Naive thymus-derived CD4-positive, alpha-beta T cell (primary cell): Measurements from ENCODE around the gene ARMC3. TPM values are rescaled to one million over a fixed set of nuclear protein-coding genes. Genes with fewer than 3 reads are reported as not detected.
A peak's percentile ranks its signal among the peaks of the same experiment; 100 is the strongest.

Experiments
- ATAC-seq: fragments of 150-1000 bp; cut with Tn5 transposase; 2 replicates; pipeline ENCODE4 v1.10.0; 2021; ENCODE audit warnings: mild to moderate bottlenecking, moderate library complexity
- CTCF ChIA-PET: fragments of 350-600 bp; sonication (Branson Sonifier 250); formaldehyde crosslinking; loops from one replicate; lab custom pipeline; 2021; ENCODE audit warnings: antibody characterized with exemption; lab: Charles Lee
- POLR2A ChIA-PET: fragments of 350-600 bp; sonication (Branson Sonifier 250); formaldehyde crosslinking; loops from one replicate; lab custom pipeline; 2021; ENCODE audit warnings: antibody characterized with exemption, inconsistent platforms; lab: Charles Lee
- DNase-seq, 9 donors: peaks; one replicate each; pipeline versions ENCODE4 v3.0.0 to v3.0.0-alpha.2; 2020 to 2022; ENCODE audit warnings: mixed read lengths in 1 of 9
- H3K27ac ChIP-seq: one replicate; pipeline ENCODE4 v1.7.0; 2013; ENCODE audit warnings: mild to moderate bottlenecking, low read depth, low read length, moderate library complexity
- H3K27me3 ChIP-seq, 2 donors: one replicate each; pipeline ENCODE4 v1.7.0; 2013; ENCODE audit warnings: low read length in 2 of 2, mild to moderate bottlenecking in 2 of 2, moderate library complexity in 2 of 2; ENCODE audit not compliant: control insufficient read depth in 2 of 2, insufficient read depth in 2 of 2
- H3K36me3 ChIP-seq, 3 experiments: 1 replicate in 2 of 3; 2 replicates in 1 of 3; pipeline ENCODE4 v1.7.0; 2013; ENCODE audit warnings: low read length in 3 of 3, mild to moderate bottlenecking in 3 of 3, moderate library complexity in 1 of 3; ENCODE audit not compliant: insufficient read depth in 3 of 3, control insufficient read depth in 2 of 3
- H3K4me1 ChIP-seq, 2 donors: one replicate each; pipeline ENCODE4 v1.7.0; 2013; ENCODE audit warnings: low read length in 2 of 2, mild to moderate bottlenecking in 2 of 2, moderate library complexity in 1 of 2; ENCODE audit not compliant: control insufficient read depth in 2 of 2, insufficient read depth in 2 of 2
- H3K4me3 ChIP-seq: 2 replicates; pipeline ENCODE4 v1.7.0; 2013; ENCODE audit warnings: mild to moderate bottlenecking, low read length
- H3K9me3 ChIP-seq, 3 experiments: 1 replicate in 2 of 3; 2 replicates in 1 of 3; pipeline ENCODE4 v1.7.0; 2013; ENCODE audit warnings: low read length in 3 of 3; ENCODE audit not compliant: control insufficient read depth in 2 of 3
- H3K27ac Mint-ChIP-seq, 9 donors: one replicate each; pipeline ENCODE4 v1.8.0; 2020 to 2022; ENCODE audit warnings: mixed read lengths in 9 of 9, mild to moderate bottlenecking in 8 of 9, moderate library complexity in 5 of 9, inconsistent platforms in 2 of 9
- H3K27me3 Mint-ChIP-seq, 5 donors: one replicate each; pipeline ENCODE4 v1.8.0; 2021 to 2022; ENCODE audit warnings: mixed read lengths in 5 of 5, mild to moderate bottlenecking in 1 of 5
- H3K36me3 Mint-ChIP-seq, 5 donors: one replicate each; pipeline ENCODE4 v1.8.0; 2020 to 2022; ENCODE audit warnings: mixed read lengths in 5 of 5, mild to moderate bottlenecking in 3 of 5, inconsistent platforms in 1 of 5
- H3K4me1 Mint-ChIP-seq, 7 donors: one replicate each; pipeline ENCODE4 v1.8.0; 2020 to 2022; ENCODE audit warnings: mixed read lengths in 7 of 7, mild to moderate bottlenecking in 3 of 7, inconsistent platforms in 1 of 7
- H3K4me3 Mint-ChIP-seq, 10 donors: one replicate each; pipeline ENCODE4 v1.8.0; 2020 to 2022; ENCODE audit warnings: mild to moderate bottlenecking in 10 of 10, mixed read lengths in 10 of 10, moderate library complexity in 6 of 10, inconsistent platforms in 2 of 10
- H3K9me3 Mint-ChIP-seq, 11 donors: one replicate each; pipeline ENCODE4 v1.8.0; 2020 to 2022; ENCODE audit warnings: mixed read lengths in 11 of 11, mild to moderate bottlenecking in 4 of 11, inconsistent platforms in 1 of 11, moderate library complexity in 1 of 11
- intact Hi-C, 2 donors: fragments of 100-400 bp; cut with micrococcal nuclease; formaldehyde crosslinking; loops; one replicate each; pipeline ENCODE4 v1.15.1; 2023
- polyA plus RNA-seq, 2 donors: library from polyadenylated mRNA; unstranded; fragments of 300-500 nt; fragmentation: Illumina TruSeq; gene quantifications; one replicate each; pipeline ENCODE4 v1.2.3, GENCODE V29; 2021
- total RNA-seq, 6 experiments: library from RNA in 5 of 6; stranded (reverse) in 5 of 6; gene quantifications; 1 replicate in 5 of 6; 2 replicates in 1 of 6; pipeline ENCODE4 v1.2.3 and lab custom pipeline; 2021 to 2026

Gene ARMC3
- total and polyA plus RNA-seq, 7 experiments from 2014 or later = not detected

- Histone ChIP-seq H3K4me3 (no peak overlapping the region), H3K27me3 (no peaks in the 10 kb centered on the region), H3K9me3 (no peaks in the 10 kb centered on the region), H3K4me1 (no peaks in the 10 kb centered on the region), H3K36me3 (no peaks in the 10 kb centered on the region), H3K27ac (no peak overlapping the region)
- Mint-ChIP-seq H3K4me3 (no peak overlapping the region), H3K27me3 (peaks cover 0 to 21% (median 5%) of the 10 kb centered on the region in 5 donors), H3K36me3 (no peaks in the 10 kb centered on the region), H3K27ac (no peak overlapping the region), H3K4me1 (peaks cover 0 to 13% (median 8%) of the 10 kb centered on the region in 7 donors), H3K9me3 (no peaks in the 10 kb centered on the region)
- intact Hi-C loops = loop anchor here in 1 of 2 donors (10.0 kb wide), 1 partner anchor 269 kb away; the partner anchor contains the start of gene PIP4K2A
- no peak for DNase-seq
- ATAC-seq = no peak
- CTCF ChIA-PET = interaction anchor here (1.6 kb wide), 1 partner anchor 416 kb away, joined by 3 read pairs; no protein-coding TSS in a partner anchor
- POLR2A ChIA-PET = interaction anchor here (0.6 kb wide), 1 partner anchor 947 kb away, joined by 4 read pairs; no protein-coding TSS in a partner anchor
These were observed 56.2 kb downstream of the ARMC3 start for GRCh38 chr10:22984066-22984465.

GRCh38 chr10:22986771-22987542 is 59.1 kb downstream of the ARMC3 start:
- no peak overlapping the region for H3K27ac ChIP-seq
- H3K4me1 Mint-ChIP-seq = peaks cover 0 to 22% (median 12%) of the 10 kb centered on the region in 7 donors
- no peak overlapping the region for H3K4me3 ChIP-seq
- H3K4me3 Mint-ChIP-seq = no peak overlapping the region
- H3K4me1 ChIP-seq = peaks cover 0 to under 1% of the 10 kb centered on the region in 2 donors
- ChIA-PET POLR2A (no interaction called here), CTCF (interaction anchor here (0.7 to 4.9 kb wide), 6 partner anchors 413 to 994 kb away, joined by 3 to 58 read pairs (median 6); no protein-coding TSS in a partner anchor)
- no peaks in the 10 kb centered on the region for H3K9me3 Mint-ChIP-seq
- H3K27me3 ChIP-seq = no peaks in the 10 kb centered on the region
- ATAC-seq (peak; percentile 52), DNase-seq (peak in 4 of 9 donors; percentile 17 to 26 (median 18))
- H3K27ac Mint-ChIP-seq = no peak overlapping the region
- peaks cover 0 to 23% (median 0%) of the 10 kb centered on the region in 5 donors for H3K27me3 Mint-ChIP-seq
- no peaks in the 10 kb centered on the region for H3K9me3 ChIP-seq
- intact Hi-C loops = loop anchor here (1.0 to 10.0 kb wide), 12 partner anchors 272 to 1492 kb away; partner anchors contain the start of genes PIP4K2A (in 2 of the 2) and COMMD3 (in 1 of the 2)
- no peaks in the 10 kb centered on the region for H3K36me3 ChIP-seq
- no peaks in the 10 kb centered on the region for H3K36me3 Mint-ChIP-seq

GRCh38 chr10:22988581-22989360 is 60.9 kb downstream of the ARMC3 start:
- Mint-ChIP-seq H3K9me3 (no peaks in the 10 kb centered on the region), H3K4me1 (peaks cover 0 to 25% (median 18%) of the 10 kb centered on the region in 7 donors), H3K27me3 (peaks cover 0 to 22% (median under 1%) of the 10 kb centered on the region in 5 donors), H3K4me3 (peak overlapping the region in 4 of 10 donors; percentile 28 to 35 (median 30)), H3K36me3 (no peaks in the 10 kb centered on the region), H3K27ac (peak overlapping the region in 4 of 9 donors; percentile 17 to 65 (median 54))
- ChIA-PET POLR2A (interaction anchor here (0.6 to 2.4 kb wide), 5 partner anchors 8 to 985 kb away, joined by 3 to 7 read pairs (median 5); partner anchors contain the start of gene DNAJC1), CTCF (interaction anchor here (0.6 to 4.9 kb wide), 24 partner anchors 11 to 1493 kb away, joined by 3 to 58 read pairs (median 4); partner anchors contain the start of gene DNAJC1)
- no peaks in the 10 kb centered on the region for H3K36me3 ChIP-seq
- intact Hi-C loops = loop anchor here (1.0 to 10.0 kb wide), 17 partner anchors 80 to 1491 kb away; partner anchors contain the start of genes PIP4K2A (in 2 of the 2), COMMD3 (in 1 of the 2) and DNAJC1 (in 1 of the 2)
- ATAC-seq = peak; percentile 94
- H3K27me3 ChIP-seq = no peaks in the 10 kb centered on the region
- no peak overlapping the region for H3K27ac ChIP-seq
- H3K4me3 ChIP-seq = no peak overlapping the region
- DNase-seq = peak; percentile 14 to 83 (median 77)
- peaks cover 0 to 4% of the 10 kb centered on the region in 2 donors for H3K4me1 ChIP-seq
- H3K9me3 ChIP-seq = no peaks in the 10 kb centered on the region

DNA sequence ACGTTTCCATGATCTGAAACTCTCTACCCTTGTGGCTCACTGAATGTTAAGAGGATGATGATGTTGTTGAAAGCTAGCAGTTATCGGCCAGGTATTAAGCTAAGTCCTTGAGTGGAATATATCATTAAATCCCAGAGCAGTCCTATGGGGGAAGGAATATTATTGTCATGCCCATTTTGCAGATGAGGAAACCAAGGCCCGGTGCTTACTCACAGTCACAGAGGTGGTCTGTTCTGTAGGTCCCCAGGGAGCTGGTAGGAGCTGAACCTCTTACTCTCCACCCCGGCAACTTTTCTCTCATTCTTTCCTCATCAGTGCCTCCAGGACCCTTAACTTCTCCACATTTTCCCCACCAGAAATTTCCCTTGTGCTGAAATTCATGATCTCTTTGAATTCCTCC is 62.6 kb downstream of the ARMC3 start:
- Mint-ChIP-seq H3K27ac (peak overlapping the region in 2 of 9 donors; percentile 2 to 36), H3K4me1 (peaks cover 0 to 23% (median 18%) of the 10 kb centered on the region in 7 donors), H3K4me3 (no peak overlapping the region), H3K9me3 (no peaks in the 10 kb centered on the region), H3K27me3 (peaks cover 4 to 32% (median 10%) of the 10 kb centered on the region in 5 donors), H3K36me3 (no peaks in the 10 kb centered on the region)
- no peak overlapping the region for H3K4me3 ChIP-seq
- DNase-seq (no peak), ATAC-seq (no peak)
- no peaks in the 10 kb centered on the region for H3K9me3 ChIP-seq
- no peak overlapping the region for H3K27ac ChIP-seq
- POLR2A ChIA-PET = interaction anchor here (0.6 kb wide), 2 partner anchors 443 to 964 kb away, joined by 3 read pairs; no protein-coding TSS in a partner anchor
- no peaks in the 10 kb centered on the region for H3K36me3 ChIP-seq
- intact Hi-C loops = loop anchor here in 1 of 2 donors (5.0 kb wide), 1 partner anchor 673 kb away; the partner anchor contains the start of gene COMMD3
- CTCF ChIA-PET = interaction anchor here (0.6 to 4.9 kb wide), 11 partner anchors 13 to 1495 kb away, joined by 3 to 58 read pairs (median 8); partner anchors contain the start of gene DNAJC1
- peaks cover 0 to 4% of the 10 kb centered on the region in 2 donors for H3K4me1 ChIP-seq
- no peaks in the 10 kb centered on the region for H3K27me3 ChIP-seq

- Mint-ChIP-seq H3K27ac (peak overlapping the region in 2 of 9 donors; percentile 9 to 13), H3K36me3 (no peaks in the 10 kb centered on the region), H3K4me1 (peaks cover 0 to 23% (median 16%) of the 10 kb centered on the region in 7 donors), H3K27me3 (peaks cover 4 to 42% (median 10%) of the 10 kb centered on the region in 5 donors), H3K4me3 (peak overlapping the region in 2 of 10 donors; percentile 6 to 10), H3K9me3 (no peaks in the 10 kb centered on the region)
- CTCF ChIA-PET = no interaction called here
- DNase-seq (peak in 7 of 9 donors; percentile 10 to 33 (median 33)), ATAC-seq (peak; percentile 64)
- POLR2A ChIA-PET = interaction anchor here (0.6 kb wide), 1 partner anchor 739 kb away, joined by 5 read pairs; no protein-coding TSS in a partner anchor
- peaks cover 0 to 4% of the 10 kb centered on the region in 2 donors for H3K4me1 ChIP-seq
- no peaks in the 10 kb centered on the region for H3K9me3 ChIP-seq
- no peaks in the 10 kb centered on the region for H3K36me3 ChIP-seq
- H3K4me3 ChIP-seq = no peak overlapping the region
- no peak overlapping the region for H3K27ac ChIP-seq
- no peaks in the 10 kb centered on the region for H3K27me3 ChIP-seq
- intact Hi-C loops = loop anchor here in 1 of 2 donors (2.0 to 5.0 kb wide), 2 partner anchors 77 to 675 kb away; partner anchors contain the start of gene COMMD3
These were observed 64.2 kb downstream of the ARMC3 start for GRCh38 chr10:22992075-22992474.
